ENCODE data around the gene CERS6. TPM values are rescaled to one million over a fixed set of nuclear protein-coding genes. Genes with fewer than 3 reads are reported as not detected.

Gene CERS6
- polyA plus RNA-seq, 1 donor (not counting 4 experiments of a cell fraction or from before 2014, with no cell fraction given), result 19.5 TPM

- no peaks in the 10 kb centered on the region for H4K20me1 ChIP-seq (ENCODE audit: control insufficient read depth, extremely low read depth, insufficient read depth, low read length)
- H3K4me2 ChIP-seq (ENCODE audit: control insufficient read depth, extremely low read depth, insufficient read depth, low read depth, low read length), result peak overlapping the region; percentile 69
- H3K4me1 ChIP-seq (ENCODE audit: control insufficient read depth, extremely low read depth, insufficient read depth, low read length), result peaks cover 20% of the 10 kb centered on the region
- no peak overlapping the region for H2AFZ ChIP-seq (ENCODE audit: control insufficient read depth, low read length)
- peak overlapping the region; percentile 61 for H3K9ac ChIP-seq (ENCODE audit: control insufficient read depth, extremely low read depth, insufficient read depth, low read length)
- peak overlapping the region in 2 of 3 experiments; percentile 9 to 15 for H3K4me3 ChIP-seq (ENCODE audit: control insufficient read depth in 2 of 3, extremely low read depth in 1 of 3, insufficient read depth in 2 of 3, low read depth in 1 of 3, low read length in 3 of 3)
- H3K27ac ChIP-seq (ENCODE audit: control insufficient read depth, insufficient read depth, low read length), result peak overlapping the region; percentile 90
- H3K9me3 ChIP-seq (ENCODE audit: control insufficient read depth, low read depth, low read length), result no peaks in the 10 kb centered on the region
- DNase-seq (ENCODE audit: low read depth, low spot score), result peak; percentile 97
- dilution Hi-C loops (cut with MboI; ENCODE audit: extremely low pct_ligation_motif_present, low sequenced_read_pairs), result no loop called here
- no peaks in the 10 kb centered on the region for H3K9me1 ChIP-seq (ENCODE audit: control insufficient read depth, extremely low read depth, insufficient read depth, low read length)
- TF ChIP-seq CTCF (optimal IDR thresholded peaks at IDR 0.05 in 1 of 3, IDR thresholded peaks at IDR 0.05 in 1 of 3, conservative IDR thresholded peaks at IDR 0.05 in 1 of 3; ENCODE audit: extremely low read depth in 1 of 3, insufficient read depth in 2 of 3, low read length in 3 of 3), result peak; percentile 58 to 66 (median 65)
- no peak for TF ChIP-seq EZH2 (IDR thresholded peaks at IDR 0.05; ENCODE audit: low read length)
- FAIRE-seq, result peak; percentile 94
- H3K79me2 ChIP-seq (ENCODE audit: control insufficient read depth, insufficient read depth, low read length), result peaks cover 3% of the 10 kb centered on the region
- no peaks in the 10 kb centered on the region for H3K27me3 ChIP-seq (ENCODE audit: control insufficient read depth, extremely low read depth, insufficient read depth, low read length)
- H3K36me3 ChIP-seq (ENCODE audit: control insufficient read depth in 2 of 2, extremely low read depth in 1 of 2, insufficient read depth in 2 of 2, low read length in 2 of 2), result no peaks in the 10 kb centered on the region
Observed at GRCh38 chr2:168614172-168615018, 158.3 kb downstream of the CERS6 start.

GRCh38 chr2:168620554-168620953, 164.5 kb downstream of the CERS6 start:
- H4K20me1 ChIP-seq (ENCODE audit: control insufficient read depth, extremely low read depth, insufficient read depth, low read length), result no peaks in the 10 kb centered on the region
- no peaks in the 10 kb centered on the region for H3K4me1 ChIP-seq (ENCODE audit: control insufficient read depth, extremely low read depth, insufficient read depth, low read length)
- no peak overlapping the region for H3K27ac ChIP-seq (ENCODE audit: control insufficient read depth, insufficient read depth, low read length)
- no peaks in the 10 kb centered on the region for H3K27me3 ChIP-seq (ENCODE audit: control insufficient read depth, extremely low read depth, insufficient read depth, low read length)
- no peaks in the 10 kb centered on the region for H3K9me3 ChIP-seq (ENCODE audit: control insufficient read depth, low read depth, low read length)
- TF ChIP-seq EZH2 (IDR thresholded peaks at IDR 0.05; ENCODE audit: low read length), result no peak
- no peak for TF ChIP-seq CTCF (optimal IDR thresholded peaks at IDR 0.05 in 1 of 3, IDR thresholded peaks at IDR 0.05 in 1 of 3, conservative IDR thresholded peaks at IDR 0.05 in 1 of 3; ENCODE audit: extremely low read depth in 1 of 3, insufficient read depth in 2 of 3, low read length in 3 of 3)
- H3K79me2 ChIP-seq (ENCODE audit: control insufficient read depth, insufficient read depth, low read length), result no peaks in the 10 kb centered on the region
- no peaks in the 10 kb centered on the region for H3K9me1 ChIP-seq (ENCODE audit: control insufficient read depth, extremely low read depth, insufficient read depth, low read length)
- H3K4me3 ChIP-seq (ENCODE audit: control insufficient read depth in 2 of 3, extremely low read depth in 1 of 3, insufficient read depth in 2 of 3, low read depth in 1 of 3, low read length in 3 of 3), result no peak overlapping the region
- H3K36me3 ChIP-seq (ENCODE audit: control insufficient read depth in 2 of 2, extremely low read depth in 1 of 2, insufficient read depth in 2 of 2, low read length in 2 of 2), result no peaks in the 10 kb centered on the region
- H2AFZ ChIP-seq (ENCODE audit: control insufficient read depth, low read length), result no peak overlapping the region
- dilution Hi-C loops (cut with MboI; ENCODE audit: extremely low pct_ligation_motif_present, low sequenced_read_pairs), result no loop called here
- FAIRE-seq (no peak), DNase-seq (ENCODE audit: low read depth, low spot score) (no peak)
- no peak overlapping the region for H3K4me2 ChIP-seq (ENCODE audit: control insufficient read depth, extremely low read depth, insufficient read depth, low read depth, low read length)
- no peak overlapping the region for H3K9ac ChIP-seq (ENCODE audit: control insufficient read depth, extremely low read depth, insufficient read depth, low read length)
